Astrocyte (in vitro differentiated cells and primary cell): ENCODE results near the gene AOC3.

ENCODE experiments used
- EZH2 ChIP-seq: IDR thresholded peaks from 2 replicates; pipeline ENCODE4 v1.6.1; 2012; ENCODE audit warnings: mild to moderate bottlenecking, low read length, inconsistent platforms; ENCODE audit not compliant: insufficient read depth
- TF ChIP-seq, protein P1 (sequence below): IDR thresholded peaks from 2 replicates; pipeline ENCODE4 v1.5.1; 2011; ENCODE audit warnings: low read depth, mild to moderate bottlenecking, inconsistent platforms, low read length, moderate library complexity; ENCODE audit not compliant: insufficient read depth

DNA sequence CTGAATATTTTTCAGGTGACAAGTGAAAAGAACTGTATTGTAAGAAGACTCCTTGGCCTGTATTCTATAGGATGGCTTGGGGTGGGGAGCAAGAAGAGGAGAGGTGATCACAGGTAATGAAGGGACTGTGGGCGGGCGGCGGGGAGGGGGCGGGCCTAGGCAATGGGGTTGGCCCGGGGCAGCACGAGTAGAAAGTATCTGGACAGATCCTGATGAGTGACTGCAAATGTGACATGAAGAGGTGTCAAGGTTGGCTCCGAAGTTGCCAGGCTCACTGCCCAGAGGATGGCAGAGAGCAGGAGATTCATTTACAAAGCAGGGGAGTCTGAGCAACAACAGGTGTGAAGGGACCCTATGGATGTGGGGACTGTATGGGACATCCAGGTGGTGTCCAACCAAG, 38.8 kb downstream of the AOC3 start:
- TF ChIP-seq, protein P1, sequence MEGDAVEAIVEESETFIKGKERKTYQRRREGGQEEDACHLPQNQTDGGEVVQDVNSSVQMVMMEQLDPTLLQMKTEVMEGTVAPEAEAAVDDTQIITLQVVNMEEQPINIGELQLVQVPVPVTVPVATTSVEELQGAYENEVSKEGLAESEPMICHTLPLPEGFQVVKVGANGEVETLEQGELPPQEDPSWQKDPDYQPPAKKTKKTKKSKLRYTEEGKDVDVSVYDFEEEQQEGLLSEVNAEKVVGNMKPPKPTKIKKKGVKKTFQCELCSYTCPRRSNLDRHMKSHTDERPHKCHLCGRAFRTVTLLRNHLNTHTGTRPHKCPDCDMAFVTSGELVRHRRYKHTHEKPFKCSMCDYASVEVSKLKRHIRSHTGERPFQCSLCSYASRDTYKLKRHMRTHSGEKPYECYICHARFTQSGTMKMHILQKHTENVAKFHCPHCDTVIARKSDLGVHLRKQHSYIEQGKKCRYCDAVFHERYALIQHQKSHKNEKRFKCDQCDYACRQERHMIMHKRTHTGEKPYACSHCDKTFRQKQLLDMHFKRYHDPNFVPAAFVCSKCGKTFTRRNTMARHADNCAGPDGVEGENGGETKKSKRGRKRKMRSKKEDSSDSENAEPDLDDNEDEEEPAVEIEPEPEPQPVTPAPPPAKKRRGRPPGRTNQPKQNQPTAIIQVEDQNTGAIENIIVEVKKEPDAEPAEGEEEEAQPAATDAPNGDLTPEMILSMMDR: no peak
- TF ChIP-seq EZH2: no peak
